Activated CD8-positive, alpha-beta memory T cell treated with anti-CD3 and anti-CD28 coated beads, Interleukin-2, amount 10 ng/mL, durations not matched to agents 7 days and 5 days (primary cell): ENCODE data around the gene BFAR. TPM values are rescaled to one million over a fixed set of nuclear protein-coding genes. Genes with fewer than 3 reads are reported as not detected.
"Not testable (repeated sequence)": the region's sequence is repeated elsewhere in the genome, so short reads cannot be mapped to it uniquely, and the experiment has no call there.

Experiments used
- ATAC-seq: fragments of 150-1000 bp; cut with Tn5 transposase; one replicate; pipeline ENCODE4 v1.10.0; 2021; ENCODE audit warnings: moderate library complexity
- CTCF ChIA-PET: fragments of 350-600 bp; sonication (Branson Sonifier 250); formaldehyde crosslinking; loops from one replicate; lab custom pipeline; 2021; ENCODE audit warnings: antibody characterized with exemption; lab: Charles Lee
- DNase-seq: peaks from one replicate; pipeline ENCODE4 v3.0.0-alpha.2; 2020
- H3K27ac Mint-ChIP-seq: one replicate; pipeline ENCODE4 v1.8.0; 2021; ENCODE audit warnings: mild to moderate bottlenecking, mixed read lengths
- H3K27me3 Mint-ChIP-seq: one replicate; pipeline ENCODE4 v1.8.0; 2021; ENCODE audit warnings: mixed read lengths
- H3K36me3 Mint-ChIP-seq: one replicate; pipeline ENCODE4 v1.8.0; 2021; ENCODE audit warnings: mild to moderate bottlenecking, mixed read lengths
- H3K4me1 Mint-ChIP-seq: one replicate; pipeline ENCODE4 v1.8.0; 2021; ENCODE audit warnings: mixed read lengths
- H3K4me3 Mint-ChIP-seq: one replicate; pipeline ENCODE4 v1.8.0; 2021; ENCODE audit warnings: mild to moderate bottlenecking, moderate library complexity, mixed read lengths
- H3K9me3 Mint-ChIP-seq: one replicate; pipeline ENCODE4 v1.8.0; 2022; ENCODE audit warnings: low read depth, mixed read lengths
- total RNA-seq, 2 experiments: library from RNA; stranded (reverse); gene quantifications; one replicate each; pipeline ENCODE4 v1.2.3, GENCODE V29; 2021

The BFAR gene
- total RNA-seq, 2 experiments from 2014 or later: 59.2 to 65.0 TPM

- CTCF ChIA-PET: no interaction called here
- no peaks in the 10 kb centered on the region for H3K4me1 Mint-ChIP-seq
- DNase-seq (no peak), ATAC-seq (no peak)
- no peak overlapping the region for H3K27ac Mint-ChIP-seq
- no peaks in the 10 kb centered on the region for H3K9me3 Mint-ChIP-seq
- no peaks in the 10 kb centered on the region for H3K36me3 Mint-ChIP-seq
- H3K4me3 Mint-ChIP-seq: no peak overlapping the region
- H3K27me3 Mint-ChIP-seq: peaks cover 6% of the 10 kb centered on the region
Observed at GRCh38 chr16:14682121-14682520, 49.4 kb downstream of the BFAR start.

- H3K27me3 Mint-ChIP-seq, CTCF ChIA-PET, DNase-seq, H3K4me3 Mint-ChIP-seq, H3K27ac Mint-ChIP-seq, H3K9me3 Mint-ChIP-seq, H3K36me3 Mint-ChIP-seq, ATAC-seq, H3K4me1 Mint-ChIP-seq: not testable (repeated sequence)
Observed at GRCh38 chr16:14685870-14686793, 53.4 kb downstream of the BFAR start.

GRCh38 chr16:14694129-14694528 is 61.4 kb downstream of the BFAR start, which contains the start of gene PLA2G10:
Gene PLA2G10, minus strand, starts transcription at chr16:14694308. Its CDS starts 79 bp downstream, at chr16:14694229.
- H3K36me3 Mint-ChIP-seq, CTCF ChIA-PET, H3K9me3 Mint-ChIP-seq, H3K27ac Mint-ChIP-seq, H3K4me3 Mint-ChIP-seq, ATAC-seq, H3K4me1 Mint-ChIP-seq, H3K27me3 Mint-ChIP-seq, DNase-seq: not testable (repeated sequence)

- H3K4me1 Mint-ChIP-seq, CTCF ChIA-PET, H3K9me3 Mint-ChIP-seq, H3K27me3 Mint-ChIP-seq, DNase-seq, ATAC-seq, H3K36me3 Mint-ChIP-seq, H3K27ac Mint-ChIP-seq, H3K4me3 Mint-ChIP-seq: not testable (repeated sequence)
Observed at GRCh38 chr16:14701859-14702258, 69.1 kb downstream of the BFAR start.

- H3K27me3 Mint-ChIP-seq, H3K36me3 Mint-ChIP-seq, H3K4me3 Mint-ChIP-seq, CTCF ChIA-PET, H3K27ac Mint-ChIP-seq, H3K4me1 Mint-ChIP-seq, ATAC-seq, H3K9me3 Mint-ChIP-seq, DNase-seq: not testable (repeated sequence)
Observed at GRCh38 chr16:14702672-14703071, 69.9 kb downstream of the BFAR start.

GRCh38 chr16:14703156-14704011 is 70.6 kb downstream of the BFAR start, which contains the start of gene NPIPA3:
Gene NPIPA3, plus strand, starts transcription at chr16:14703411. Its CDS starts 5,533 bp downstream, at chr16:14708944.
- H3K4me3 Mint-ChIP-seq, H3K9me3 Mint-ChIP-seq, H3K27ac Mint-ChIP-seq, CTCF ChIA-PET, H3K36me3 Mint-ChIP-seq, H3K4me1 Mint-ChIP-seq, DNase-seq, H3K27me3 Mint-ChIP-seq: not testable (repeated sequence)
- ATAC-seq: peak; percentile 100

Other genes starting within 250 kb of the BFAR start
- 10 to 100 TPM; 40.7 to 44.6 TPM for gene PARN, start 2.7 kb upstream of the BFAR start, total RNA-seq
- gene PLA2G10, start 61.4 kb downstream of the BFAR start, total RNA-seq: not detected
- gene NPIPA3, start 70.5 kb downstream of the BFAR start, total RNA-seq: under 1 TPM in 1 of 2 experiments, not detected in 1; 0.50 TPM
- 1 to 10 TPM in 1 of 2 experiments, under 1 TPM in 1; 0.99 to 1.4 TPM for gene NPIPA2, start 109.6 kb downstream of the BFAR start, total RNA-seq
- gene NOMO1, start 200.8 kb downstream of the BFAR start, total RNA-seq: 10 to 100 TPM; 54.8 to 70.4 TPM